ENCODE data around the gene PLAU. TPM values are rescaled to one million over a fixed set of nuclear protein-coding genes. Genes with fewer than 3 reads are reported as not detected.

Gene PLAU
- total and polyA plus RNA-seq, 10 of the 15 experiments (the other 5 are each of a cell fraction or from before 2014, with no cell fraction given): 2.5 to 20.9 (median 11.5) TPM

GRCh38 chr10:73873838-73874215 is 37.1 kb upstream of the PLAU start (continued):
- no peak for TF ChIP-seq JUND (IDR thresholded peaks at IDR 0.05; ENCODE audit: low read depth, low read length)
- TF ChIP-seq, protein P1, sequence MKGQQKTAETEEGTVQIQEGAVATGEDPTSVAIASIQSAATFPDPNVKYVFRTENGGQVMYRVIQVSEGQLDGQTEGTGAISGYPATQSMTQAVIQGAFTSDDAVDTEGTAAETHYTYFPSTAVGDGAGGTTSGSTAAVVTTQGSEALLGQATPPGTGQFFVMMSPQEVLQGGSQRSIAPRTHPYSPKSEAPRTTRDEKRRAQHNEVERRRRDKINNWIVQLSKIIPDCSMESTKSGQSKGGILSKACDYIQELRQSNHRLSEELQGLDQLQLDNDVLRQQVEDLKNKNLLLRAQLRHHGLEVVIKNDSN (IDR thresholded peaks at IDR 0.05; ENCODE audit: borderline replicate concordance, extremely low read length, insufficient read depth, low read depth, low read length): no peak
- TF ChIP-seq BCL11A (IDR thresholded peaks at IDR 0.05; ENCODE audit: low read depth, low read length): no peak
- no peak for TF ChIP-seq FOS (IDR thresholded peaks at IDR 0.05; ENCODE audit: borderline replicate concordance, extremely low read depth, insufficient read length)
- TF ChIP-seq ASH2L (IDR thresholded peaks at IDR 0.05; ENCODE audit: borderline replicate concordance, low read depth): no peak
- TF ChIP-seq WRNIP1 (IDR thresholded peaks at IDR 0.05; ENCODE audit: borderline replicate concordance, low read depth, low read length): no peak
- no peak for TF ChIP-seq SMC3 (IDR thresholded peaks at IDR 0.05; ENCODE audit: borderline replicate concordance, low read length)
- no peak for TF ChIP-seq BRCA1 (IDR thresholded peaks at IDR 0.05; ENCODE audit: low read depth, low read length)

- Histone ChIP-seq H3K4me3 (peak within 1 kb of the TSS; percentile 84), H3K4me1 (ENCODE audit: control insufficient read depth, insufficient read depth, low read length) (peaks cover 16% of the 10 kb centered on the region), H3K27ac (ENCODE audit: control insufficient read depth, insufficient read depth) (peak within 1 kb of the TSS; percentile 58), H3K36me3 (ENCODE audit: control insufficient read depth in 2 of 2, insufficient read depth in 2 of 2, low read length in 1 of 2) (no peaks in the 10 kb centered on the region), H3K4me2 (ENCODE audit: control insufficient read depth, insufficient read depth) (peak within 1 kb of the TSS; percentile 96), H4K20me1 (ENCODE audit: control insufficient read depth, insufficient read depth) (no peaks in the 10 kb centered on the region), H3K9ac (ENCODE audit: control insufficient read depth, insufficient read depth, low read length) (peak within 1 kb of the TSS; percentile 74), H2AFZ (ENCODE audit: control insufficient read depth, low read depth, low read length) (peak within 1 kb of the TSS; percentile 76), H3K27me3 (replicated peaks in 1 of 2; ENCODE audit: control insufficient read depth in 2 of 2, insufficient read depth in 2 of 2, low read length in 1 of 2) (no peaks in the 10 kb centered on the region), H3K9me3 (replicated peaks; ENCODE audit: control insufficient read depth, insufficient read depth, low read length) (no peaks in the 10 kb centered on the region), H3K79me2 (ENCODE audit: control insufficient read depth, insufficient read depth, low read length) (peaks cover 6% of the 10 kb centered on the region)
- intact Hi-C loops (cut with micrococcal nuclease; ENCODE audit: unreplicated experiment): loop anchor here (1.0 to 5.0 kb wide), 2 partner anchors 25 to 347 kb away; no protein-coding TSS in a partner anchor
- WGBS (ENCODE audit: insufficient coverage, insufficient replicate concordance, low lambda C conversion rate, missing lambda C conversion rate): under 1% methylated on average over 54 of the region's 95 CpGs
- BruUV-seq (replicated peaks): no TSS peak
- ATAC-seq (peak; percentile 88), DNase-seq (ENCODE audit: low read depth, low spot score) (no peak), FAIRE-seq (no peak)
- CTCF ChIA-PET: interaction anchor here (0.7 to 10.9 kb wide), 5 partner anchors 11 to 156 kb away, joined by 3 to 440 read pairs (median 6); no protein-coding TSS in a partner anchor
- POLR2A ChIA-PET: interaction anchor here (0.6 to 3.3 kb wide), 7 partner anchors 9 to 184 kb away, joined by 3 to 17 read pairs (median 4); no protein-coding TSS in a partner anchor
- SMC1A ChIA-PET (ENCODE audit: uncharacterized antibody, unreplicated experiment): interaction anchor here (0.6 to 1.8 kb wide), 6 partner anchors 11 to 292 kb away, joined by 3 to 13 read pairs (median 4); no protein-coding TSS in a partner anchor
- in situ Hi-C loops (cut with MboI): loop anchor here (25.0 kb wide), 1 partner anchor 213 kb away; no protein-coding TSS in a partner anchor
- RAD21 ChIA-PET (ENCODE audit: unreplicated experiment): interaction anchor here (0.9 to 21.4 kb wide), 8 partner anchors 12 to 102 kb away, joined by 3 to 616 read pairs (median 4); no protein-coding TSS in a partner anchor
- TF ChIP-seq CHD2 (IDR thresholded peaks at IDR 0.05; ENCODE audit: borderline replicate concordance, low read depth, low read length) (peak; percentile 93), FOXM1 (IDR thresholded peaks at IDR 0.05; ENCODE audit: low read depth, low read length) (no peak), POLR2A (IDR thresholded peaks at IDR 0.05; ENCODE audit: low read depth, low read length) (peak; percentile 89), RFX5 (IDR thresholded peaks at IDR 0.05; ENCODE audit: low read depth, low read length) (no peak), CEBPB (IDR thresholded peaks at IDR 0.05; ENCODE audit: borderline replicate concordance in 1 of 2, low read depth in 2 of 2, low read length in 2 of 2) (peak in 1 of 2 experiments; percentile 49; a peak in 1 of 4 replicates), EGR1 (IDR thresholded peaks at IDR 0.05; ENCODE audit: borderline replicate concordance in 1 of 2, low read depth in 2 of 2, low read length in 2 of 2) (peak in 1 of 2 experiments; percentile 71; a peak in 1 of 3 replicates), ASH2L (IDR thresholded peaks at IDR 0.05; ENCODE audit: borderline replicate concordance, low read depth) (no peak), NFXL1 (IDR thresholded peaks at IDR 0.05; ENCODE audit: borderline replicate concordance) (no peak), SMARCA5 (IDR thresholded peaks at IDR 0.05) (peak; percentile 45; the same call in 1 of the 2 replicates)
These were observed 36.4 kb upstream of the PLAU start, which contains the start of gene CAMK2G for GRCh38 chr10:73874267-73875138. Gene CAMK2G, minus strand, starts transcription at chr10:73874555. Its CDS starts 94 bp downstream, at chr10:73874461.

Measured in GM12878 (cell line).